Astrocyte (in vitro differentiated cells and primary cell): Measurements from ENCODE around the gene SMIM5.

Source experiments
- EZH2 ChIP-seq: IDR thresholded peaks from 2 replicates; pipeline ENCODE4 v1.6.1; 2012; ENCODE audit warnings: mild to moderate bottlenecking, low read length, inconsistent platforms; ENCODE audit not compliant: insufficient read depth
- TF ChIP-seq, protein P1 (sequence below): IDR thresholded peaks from 2 replicates; pipeline ENCODE4 v1.5.1; 2011; ENCODE audit warnings: low read depth, mild to moderate bottlenecking, inconsistent platforms, low read length, moderate library complexity; ENCODE audit not compliant: insufficient read depth

DNA sequence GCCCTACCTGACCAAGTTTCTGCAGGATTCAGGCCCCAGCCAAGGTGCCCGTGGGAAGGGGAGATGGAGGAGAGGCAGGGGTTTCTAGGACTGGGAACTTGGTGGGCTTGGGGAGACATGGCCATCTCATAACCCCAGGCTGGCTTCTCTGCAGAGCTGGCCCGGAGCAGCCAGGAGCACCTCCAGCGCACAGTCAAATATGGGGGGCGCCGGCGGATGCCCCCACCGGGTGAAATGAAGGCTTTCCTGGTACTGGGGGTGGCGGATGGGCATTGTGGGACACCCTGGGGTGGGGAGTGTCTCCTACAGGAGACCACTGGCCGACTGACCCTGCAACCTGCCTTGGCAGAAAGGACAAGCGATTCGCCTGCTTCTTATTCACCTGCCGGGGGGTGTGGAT is 9.2 kb upstream of the SMIM5 start:
- TF ChIP-seq, protein P1, sequence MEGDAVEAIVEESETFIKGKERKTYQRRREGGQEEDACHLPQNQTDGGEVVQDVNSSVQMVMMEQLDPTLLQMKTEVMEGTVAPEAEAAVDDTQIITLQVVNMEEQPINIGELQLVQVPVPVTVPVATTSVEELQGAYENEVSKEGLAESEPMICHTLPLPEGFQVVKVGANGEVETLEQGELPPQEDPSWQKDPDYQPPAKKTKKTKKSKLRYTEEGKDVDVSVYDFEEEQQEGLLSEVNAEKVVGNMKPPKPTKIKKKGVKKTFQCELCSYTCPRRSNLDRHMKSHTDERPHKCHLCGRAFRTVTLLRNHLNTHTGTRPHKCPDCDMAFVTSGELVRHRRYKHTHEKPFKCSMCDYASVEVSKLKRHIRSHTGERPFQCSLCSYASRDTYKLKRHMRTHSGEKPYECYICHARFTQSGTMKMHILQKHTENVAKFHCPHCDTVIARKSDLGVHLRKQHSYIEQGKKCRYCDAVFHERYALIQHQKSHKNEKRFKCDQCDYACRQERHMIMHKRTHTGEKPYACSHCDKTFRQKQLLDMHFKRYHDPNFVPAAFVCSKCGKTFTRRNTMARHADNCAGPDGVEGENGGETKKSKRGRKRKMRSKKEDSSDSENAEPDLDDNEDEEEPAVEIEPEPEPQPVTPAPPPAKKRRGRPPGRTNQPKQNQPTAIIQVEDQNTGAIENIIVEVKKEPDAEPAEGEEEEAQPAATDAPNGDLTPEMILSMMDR: no peak
- TF ChIP-seq EZH2: no peak
